GM03348 (cell line): Measurements from ENCODE around the gene FANK1.
"Not testable (repeated sequence)": the region's sequence is repeated elsewhere in the genome, so short reads cannot be mapped to it uniquely, and the experiment has no call there.

Experiments
- DNase-seq: peaks from one replicate; pipeline ENCODE4 v3.0.0; 2012; ENCODE audit warnings: low spot score

FANK1 gene

GRCh38 chr10:125889441-125889840, 6.9 kb upstream of the FANK1 start:
- DNase-seq: not testable (repeated sequence)

GRCh38 chr10:125892402-125892801, 4.0 kb upstream of the FANK1 start:
- DNase-seq: not testable (repeated sequence)

- not testable (repeated sequence) for DNase-seq
These were observed 2.2 kb upstream of the FANK1 start for GRCh38 chr10:125894176-125894575.

- peak; percentile 63 for DNase-seq
These were observed 955 bp upstream of the FANK1 start for GRCh38 chr10:125895130-125896087.

- not testable (repeated sequence) for DNase-seq
These were observed 953 bp downstream of the FANK1 start for GRCh38 chr10:125897317-125897716.

GRCh38 chr10:125900963-125901362, 4.6 kb downstream of the FANK1 start:
- DNase-seq: not testable (repeated sequence)

- not testable (repeated sequence) for DNase-seq
These were observed 6.8 kb downstream of the FANK1 start for GRCh38 chr10:125903135-125903640.

- not testable (repeated sequence) for DNase-seq
These were observed 9.0 kb downstream of the FANK1 start for GRCh38 chr10:125905069-125905994.

GRCh38 chr10:125907598-125907997, 11.2 kb downstream of the FANK1 start:
- DNase-seq: not testable (repeated sequence)

- not testable (repeated sequence) for DNase-seq
These were observed 12.4 kb downstream of the FANK1 start for GRCh38 chr10:125908813-125909212.

GRCh38 chr10:125909491-125909890, 13.1 kb downstream of the FANK1 start:
- DNase-seq: not testable (repeated sequence)

GRCh38 chr10:125911145-125911544, 14.8 kb downstream of the FANK1 start:
- no peak for DNase-seq

- DNase-seq: no peak
These were observed 15.6 kb downstream of the FANK1 start for GRCh38 chr10:125911990-125912389.

GRCh38 chr10:125913277-125913676, 16.9 kb downstream of the FANK1 start:
- DNase-seq: not testable (repeated sequence)

- no peak for DNase-seq
These were observed 20.6 kb downstream of the FANK1 start for GRCh38 chr10:125916977-125917376.

- DNase-seq: not testable (repeated sequence)
These were observed 21.5 kb downstream of the FANK1 start for GRCh38 chr10:125917704-125918361.

GRCh38 chr10:125921643-125922306, 25.4 kb downstream of the FANK1 start:
- not testable (repeated sequence) for DNase-seq

GRCh38 chr10:125925262-125925834, 29.0 kb downstream of the FANK1 start:
- no peak for DNase-seq

GRCh38 chr10:125926247-125926646, 29.9 kb downstream of the FANK1 start:
- DNase-seq: no peak

GRCh38 chr10:125927265-125927664, 30.9 kb downstream of the FANK1 start:
- not testable (repeated sequence) for DNase-seq
